ENCODE measurements around the gene MEF2D.
A peak's percentile ranks its signal among the peaks of the same experiment; 100 is the strongest.

MEF2D gene

GRCh38 chr1:156499194-156499841 is 1.3 kb downstream of the MEF2D start:
- no peak for DNase-seq

- DNase-seq: peak in 1 of 2 experiments; percentile 37
Observed at GRCh38 chr1:156498432-156499193, 2.0 kb downstream of the MEF2D start.

GRCh38 chr1:156497743-156498431 is 2.7 kb downstream of the MEF2D start:
- no peak for DNase-seq

- no peak for DNase-seq
Observed at GRCh38 chr1:156497078-156497742, 3.4 kb downstream of the MEF2D start.

GRCh38 chr1:156496211-156496761 is 4.3 kb downstream of the MEF2D start:
- no peak for DNase-seq

DNA sequence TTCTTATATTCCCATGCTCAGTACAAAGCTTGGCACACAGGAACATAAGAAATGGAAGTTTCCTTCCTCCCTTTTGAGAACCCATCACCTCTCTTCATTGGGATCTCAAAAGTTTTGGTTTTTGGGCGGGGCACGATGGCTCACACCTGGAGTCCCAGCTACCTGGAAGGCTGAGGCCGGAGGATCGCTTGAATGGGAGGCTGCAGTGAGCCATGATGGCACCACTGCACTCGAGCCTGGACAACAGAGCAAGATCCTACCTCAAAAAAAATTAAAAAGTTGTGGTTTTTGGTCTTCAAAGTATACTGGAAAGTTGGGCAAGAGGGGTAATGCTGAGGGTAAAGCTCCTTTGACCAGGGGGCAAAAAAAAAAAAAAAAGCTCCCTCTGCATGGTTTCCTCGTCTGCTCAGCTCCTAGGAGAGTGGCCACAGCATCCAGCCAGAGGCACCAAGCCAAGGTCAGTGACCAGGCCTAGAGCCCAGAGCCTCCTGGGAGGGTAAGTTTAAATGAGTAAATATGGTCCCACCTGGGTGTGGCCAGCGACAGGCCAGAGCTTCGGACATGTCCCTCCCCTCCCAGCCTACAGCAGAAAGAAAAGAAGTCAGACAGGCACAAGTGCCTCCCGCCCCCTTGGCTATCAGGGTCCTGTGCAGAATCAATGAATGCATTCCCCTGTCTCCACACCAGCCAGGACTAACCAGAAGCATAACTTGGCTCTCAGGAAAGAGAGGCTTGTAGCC is 5.0 kb downstream of the MEF2D start:
- no peak for DNase-seq

- DNase-seq: no peak
Observed at GRCh38 chr1:156494309-156494895, 6.2 kb downstream of the MEF2D start.

- DNase-seq: no peak
Observed at GRCh38 chr1:156493742-156494141, 6.8 kb downstream of the MEF2D start.

GRCh38 chr1:156493154-156493631 is 7.4 kb downstream of the MEF2D start:
- no peak for DNase-seq

DNA sequence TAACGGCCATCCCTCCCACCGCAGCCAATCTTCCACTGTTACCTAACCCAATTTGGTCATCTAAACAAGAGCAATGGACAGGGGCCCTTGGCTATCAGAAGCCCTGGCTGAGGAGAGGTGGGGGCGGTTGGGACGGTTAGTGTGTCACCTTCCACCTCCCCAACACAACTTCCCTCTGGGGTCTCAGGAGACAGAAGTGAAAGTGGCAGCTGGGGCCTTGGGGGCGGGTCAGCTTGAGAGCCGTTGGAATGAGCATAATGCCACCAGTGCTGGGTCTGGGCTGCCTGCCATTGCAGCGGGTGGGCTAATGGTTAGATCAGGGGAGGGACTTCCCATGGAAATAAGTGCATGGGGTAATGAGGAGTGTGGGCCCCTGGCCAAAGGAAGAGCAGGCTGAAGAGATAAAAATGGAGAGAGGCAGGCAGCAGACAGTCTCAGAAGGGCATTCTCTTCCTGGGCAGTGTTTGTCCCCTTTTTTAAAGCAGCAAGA is 7.9 kb downstream of the MEF2D start:
- no peak for DNase-seq

DNA sequence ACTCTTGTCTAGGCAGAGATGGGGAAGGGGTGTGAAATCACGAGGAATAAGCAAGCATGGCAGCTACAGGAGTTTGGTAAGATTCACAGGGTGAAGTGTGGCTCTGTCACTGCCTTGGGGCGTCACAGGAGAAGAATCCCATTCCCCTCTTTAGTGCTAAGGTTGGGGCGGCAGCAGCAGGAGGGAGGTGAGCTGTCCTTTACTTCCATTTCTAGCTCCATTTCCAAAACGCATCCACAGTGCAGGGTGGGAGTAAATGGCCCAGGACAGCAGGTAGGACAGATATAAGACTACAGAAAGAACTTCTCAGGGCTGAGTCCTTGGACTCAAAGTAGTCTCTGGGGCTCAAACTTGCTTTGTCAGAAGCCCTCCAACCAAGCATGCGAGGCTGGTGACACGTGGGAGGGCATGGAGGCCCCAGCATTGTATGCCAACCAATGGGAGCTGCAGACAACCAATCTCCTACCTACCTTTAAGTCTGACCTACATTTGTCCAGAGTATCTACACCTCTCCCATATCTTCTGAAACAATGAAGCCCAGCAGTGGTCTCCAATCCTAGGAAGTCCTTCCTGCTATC is 8.5 kb downstream of the MEF2D start:
- DNase-seq: no peak

- no peak for DNase-seq
Observed at GRCh38 chr1:156491151-156491949, 9.2 kb downstream of the MEF2D start.

- DNase-seq: no peak
Observed at GRCh38 chr1:156490401-156491032, 10.1 kb downstream of the MEF2D start.

- DNase-seq: no peak
Observed at GRCh38 chr1:156489935-156490293, 10.7 kb downstream of the MEF2D start.

- DNase-seq: no peak
Observed at GRCh38 chr1:156489166-156489934, 11.2 kb downstream of the MEF2D start.

GRCh38 chr1:156488566-156489165 is 11.9 kb downstream of the MEF2D start:
- DNase-seq: no peak

DNA sequence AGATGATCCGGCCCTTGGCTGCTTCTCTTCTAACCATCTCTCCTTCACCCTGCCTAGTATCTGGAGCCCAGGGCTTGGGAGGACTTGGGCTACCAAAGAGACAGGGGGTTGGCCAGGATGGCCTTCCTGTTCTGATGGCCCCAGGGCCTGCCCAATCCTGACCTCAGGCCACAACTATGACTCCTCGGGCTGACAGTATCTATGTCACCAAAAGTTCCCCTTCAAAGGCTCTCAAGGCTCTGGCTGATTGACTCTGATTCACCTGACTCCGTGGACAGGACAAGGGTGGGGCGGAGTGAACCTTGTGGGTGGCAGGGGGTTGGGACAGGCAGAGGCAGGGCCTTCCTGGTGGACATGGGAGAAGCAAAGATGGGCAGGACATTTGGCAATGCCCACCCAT is 12.7 kb downstream of the MEF2D start:
- no peak for DNase-seq

Measured in SW 1271 (cell line).